ENCODE measurements around the gene PPM1D. TPM values are rescaled to one million over a fixed set of nuclear protein-coding genes. Genes with fewer than 3 reads are reported as not detected.

Gene PPM1D
- total and polyA plus RNA-seq, 4 donors, result 4.4 to 27.8 (median 12.4) TPM

DNA sequence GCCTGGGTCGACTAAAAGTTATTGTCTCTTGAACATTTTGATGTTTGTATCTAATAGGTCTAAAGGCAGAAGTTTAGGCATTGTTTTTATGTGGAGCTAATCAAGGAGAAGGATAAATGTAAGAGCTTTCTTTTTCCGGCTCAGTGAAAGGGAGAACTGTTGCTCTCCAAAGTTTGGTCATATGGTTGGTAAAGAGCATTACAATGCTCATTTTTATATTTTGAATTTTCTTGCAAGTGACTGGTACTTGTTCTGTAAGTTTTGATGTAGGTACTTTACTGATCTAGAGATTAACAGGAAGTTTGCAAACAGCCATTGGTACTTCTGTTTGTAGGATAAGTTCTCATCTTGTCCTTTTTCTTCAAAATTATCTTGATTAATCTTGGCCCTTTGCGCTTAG lies 46.7 kb downstream of the PPM1D start:
- WGBS, 2 donors, result 84 to 86% methylated on average over 3 of the region's 3 CpGs
- peaks cover 9 to 14% (median 10%) of the 10 kb centered on the region in 4 donors for H3K36me3 ChIP-seq (ENCODE audit: control insufficient read depth in 4 of 4, insufficient read depth in 4 of 4, low read length in 4 of 4)
- no peak for ATAC-seq (ENCODE audit: insufficient read depth, low FRiP score)

GRCh38 chr17:60647705-60648104 lies 47.7 kb downstream of the PPM1D start:
- no peaks in the 10 kb centered on the region for H3K27me3 ChIP-seq (ENCODE audit: control insufficient read depth in 3 of 3, insufficient read depth in 3 of 3, low read length in 2 of 3)

More for the DNA sequence above, 46.7 kb downstream of the PPM1D start:
- TF ChIP-seq CTCF (IDR thresholded peaks at IDR 0.05; ENCODE audit: control extremely low read depth, extremely low read depth), result no peak
- Histone ChIP-seq H3K9me3 (ENCODE audit: control insufficient read depth in 4 of 4, insufficient read depth in 3 of 4, low read length in 3 of 4) (no peaks in the 10 kb centered on the region), H3K27me3 (ENCODE audit: control insufficient read depth in 3 of 3, insufficient read depth in 3 of 3, low read length in 2 of 3) (no peaks in the 10 kb centered on the region), H3K4me1 (ENCODE audit: control insufficient read depth in 5 of 5, insufficient read depth in 5 of 5, low read length in 5 of 5) (peaks cover 0 to 4% (median 0%) of the 10 kb centered on the region in 5 donors), H3K9ac (ENCODE audit: insufficient read depth in 1 of 2, low read length in 2 of 2) (no peak overlapping the region), H3K4me3 (no peak overlapping the region), H3K27ac (ENCODE audit: low read depth in 1 of 2, low read length in 1 of 2) (no peak overlapping the region)
- no peak for DNase-seq

GRCh38 chr17:60652454-60653247 lies 52.7 kb downstream of the PPM1D start:
- H3K36me3 ChIP-seq (ENCODE audit: control insufficient read depth in 4 of 4, insufficient read depth in 4 of 4, low read length in 4 of 4), result peaks cover 9 to 14% (median 11%) of the 10 kb centered on the region in 4 donors
- DNase-seq (no peak), ATAC-seq (ENCODE audit: insufficient read depth, low FRiP score) (no peak)
- no peaks in the 10 kb centered on the region for H3K27me3 ChIP-seq (ENCODE audit: control insufficient read depth in 3 of 3, insufficient read depth in 3 of 3, low read length in 2 of 3)
- H3K4me1 ChIP-seq (ENCODE audit: control insufficient read depth in 5 of 5, insufficient read depth in 5 of 5, low read length in 5 of 5), result no peaks in the 10 kb centered on the region
- TF ChIP-seq CTCF (IDR thresholded peaks at IDR 0.05; ENCODE audit: control extremely low read depth, extremely low read depth), result no peak
- H3K9me3 ChIP-seq (ENCODE audit: control insufficient read depth in 4 of 4, insufficient read depth in 3 of 4, low read length in 3 of 4), result no peaks in the 10 kb centered on the region
- H3K4me3 ChIP-seq, result no peak overlapping the region
- H3K27ac ChIP-seq (ENCODE audit: low read depth in 1 of 2, low read length in 1 of 2), result no peak overlapping the region
- H3K9ac ChIP-seq (ENCODE audit: insufficient read depth in 1 of 2, low read length in 2 of 2), result no peak overlapping the region
- 62 to 87% methylated on average over 2 of the region's 2 CpGs for WGBS, 2 donors

More at GRCh38 chr17:60647705-60648104, 47.7 kb downstream of the PPM1D start:
- Histone ChIP-seq H3K4me3 (no peak overlapping the region), H3K9ac (ENCODE audit: insufficient read depth in 1 of 2, low read length in 2 of 2) (no peak overlapping the region), H3K4me1 (ENCODE audit: control insufficient read depth in 5 of 5, insufficient read depth in 5 of 5, low read length in 5 of 5) (peaks cover 0 to 4% (median 0%) of the 10 kb centered on the region in 5 donors), H3K36me3 (ENCODE audit: control insufficient read depth in 4 of 4, insufficient read depth in 4 of 4, low read length in 4 of 4) (peaks cover 9 to 14% (median 10%) of the 10 kb centered on the region in 4 donors), H3K9me3 (ENCODE audit: control insufficient read depth in 4 of 4, insufficient read depth in 3 of 4, low read length in 3 of 4) (no peaks in the 10 kb centered on the region), H3K27ac (ENCODE audit: low read depth in 1 of 2, low read length in 1 of 2) (no peak overlapping the region)
- ATAC-seq (ENCODE audit: insufficient read depth, low FRiP score) (no peak), DNase-seq (no peak)
- 93 to 96% methylated on average over 1 of the region's 1 CpG for WGBS, 2 donors
- TF ChIP-seq CTCF (IDR thresholded peaks at IDR 0.05; ENCODE audit: control extremely low read depth, extremely low read depth), result no peak
